ENCODE data around the gene DNAH2. TPM values are rescaled to one million over a fixed set of nuclear protein-coding genes. Genes with fewer than 3 reads are reported as not detected.

Gene DNAH2
- total RNA-seq, 4 donors from 2014 or later = under 0.01 to 1.4 (median under 0.01) TPM

DNA sequence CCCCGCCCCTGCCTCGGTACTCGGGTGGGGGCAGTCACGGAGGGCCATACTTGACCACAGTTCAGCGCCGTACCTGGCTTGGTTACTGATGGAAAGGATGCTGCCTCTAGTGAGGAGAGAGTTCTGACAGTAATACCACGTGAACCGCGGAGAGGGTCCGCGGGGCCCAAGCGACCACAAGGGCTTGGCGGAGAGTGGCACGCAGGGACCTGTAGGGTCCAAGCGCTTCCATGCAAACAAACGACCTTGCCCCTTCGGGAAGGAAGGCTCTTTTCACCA is 125.7 kb downstream of the DNAH2 start:
- WGBS, 2 donors = 0 to 1% methylated on average over 15 to 17 of the region's 17 CpGs
- Histone ChIP-seq H3K27me3 (no peaks in the 10 kb centered on the region), H3K4me1 (peaks cover 0 to 60% (median 25%) of the 10 kb centered on the region in 4 donors), H3K36me3 (peaks cover 0 to 28% (median 8%) of the 10 kb centered on the region in 3 donors), H3K27ac (peak overlapping the region; percentile 93 to 99 (median 96)), H3K4me3 (peak overlapping the region; percentile 59 to 77 (median 63)), H3K9me3 (no peaks in the 10 kb centered on the region)
- no peak for DNase-seq (ENCODE audit: low spot score in 2 of 2)
- TF ChIP-seq POLR2A (IDR thresholded peaks at IDR 0.05) (no peak), CTCF (IDR thresholded peaks at IDR 0.05) (no peak), EP300 (IDR thresholded peaks at IDR 0.05) (no peak)

DNA sequence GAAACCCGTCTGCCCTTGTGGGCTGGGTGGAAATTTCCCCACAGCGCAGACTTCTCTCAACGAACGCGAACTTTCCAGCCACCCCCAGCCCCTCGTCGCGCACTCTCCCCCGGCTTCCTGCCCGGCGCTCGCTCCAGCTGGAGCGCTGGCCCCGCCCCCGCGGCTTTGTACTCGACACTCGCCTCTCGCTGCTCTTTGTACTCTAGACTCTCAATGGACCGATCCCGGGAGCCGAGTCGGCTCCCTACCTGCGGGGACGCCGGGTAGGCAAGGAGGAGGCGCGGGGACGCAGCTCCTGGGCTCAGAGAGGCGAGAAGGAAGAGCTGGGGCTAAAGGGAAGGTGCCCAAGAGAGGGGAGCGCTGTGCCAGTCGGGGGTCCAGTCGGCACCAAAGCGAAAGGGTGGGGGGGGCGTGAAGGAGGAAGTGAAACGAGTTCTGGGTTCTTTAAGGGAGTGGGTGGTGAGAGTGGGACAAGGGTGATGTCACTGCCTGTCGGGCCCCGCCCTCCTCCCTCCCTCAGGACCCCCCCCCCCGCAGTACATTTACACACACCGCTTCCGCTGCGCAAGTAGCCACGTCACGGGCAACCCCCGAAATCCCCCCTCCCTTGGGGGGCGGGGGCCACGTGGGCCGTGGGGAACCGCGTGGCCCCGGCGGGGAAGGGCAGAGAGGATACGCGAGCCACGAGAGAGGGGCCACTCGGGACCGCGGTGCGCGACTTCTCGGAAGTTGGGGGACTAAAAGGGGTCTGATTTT is 126.2 kb downstream of the DNAH2 start:
- no peaks in the 10 kb centered on the region for H3K27me3 ChIP-seq
- TF ChIP-seq CTCF (IDR thresholded peaks at IDR 0.05) = peak in 1 of 5 experiments; percentile 5
- no peak for TF ChIP-seq EP300 (IDR thresholded peaks at IDR 0.05)
- TF ChIP-seq POLR2A (IDR thresholded peaks at IDR 0.05) = peak; percentile 11 to 43
- H3K4me1 ChIP-seq = peaks cover 0 to 55% (median 21%) of the 10 kb centered on the region in 4 donors
- peak; percentile 59 to 72 for DNase-seq (ENCODE audit: low spot score in 2 of 2)
- H3K36me3 ChIP-seq = peaks cover 0 to 33% (median 14%) of the 10 kb centered on the region in 3 donors
- peak overlapping the region; percentile 93 to 99 (median 96) for H3K27ac ChIP-seq
- H3K9me3 ChIP-seq = no peaks in the 10 kb centered on the region
- 0 to 1% methylated on average over 55 to 57 of the region's 61 CpGs for WGBS, 2 donors
- peak overlapping the region; percentile 59 to 77 (median 63) for H3K4me3 ChIP-seq

GRCh38 chr17:7844292-7845154 is 127.0 kb downstream of the DNAH2 start:
- peak; percentile 76 to 88 for DNase-seq (ENCODE audit: low spot score in 2 of 2)
- whole genome bisulfite sequencing, 2 donors = 1% methylated on average over 28 to 49 of the region's 71 CpGs
- no peaks in the 10 kb centered on the region for H3K27me3 ChIP-seq

DNA sequence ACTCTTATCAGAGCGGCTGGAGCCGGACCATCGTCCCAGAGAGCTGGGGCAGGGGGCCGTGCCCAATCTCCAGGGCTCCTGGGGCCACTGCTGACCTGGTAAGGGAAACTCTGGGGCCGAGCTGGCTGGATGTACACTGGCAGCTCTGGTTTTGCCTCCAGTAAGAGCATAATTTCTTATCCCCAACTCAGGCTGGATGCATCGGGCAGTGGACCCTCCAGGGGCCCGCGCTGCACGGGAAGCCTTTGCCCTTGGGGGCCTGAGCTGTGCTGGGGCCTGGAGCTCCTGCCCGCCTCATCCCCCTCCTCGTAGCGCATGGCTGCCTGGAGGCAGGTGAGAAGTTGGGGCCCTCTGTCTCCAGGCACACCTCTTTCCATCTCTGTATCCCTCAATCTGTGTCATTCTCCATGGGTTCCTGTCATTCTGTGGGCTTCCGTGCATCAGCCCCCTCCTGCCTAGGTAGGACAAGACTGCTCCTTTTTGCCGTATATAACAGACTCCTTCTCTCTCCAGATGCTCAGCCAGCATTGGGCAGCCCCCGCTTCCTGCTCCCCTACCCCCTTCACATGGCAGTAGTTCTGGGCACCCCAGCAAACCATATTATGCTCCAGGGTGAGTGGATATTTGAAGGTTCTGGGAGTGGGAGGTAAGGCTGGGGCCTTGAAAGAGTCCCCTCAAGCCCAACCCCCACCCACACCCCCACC is 128.0 kb downstream of the DNAH2 start:
- 69 to 80% methylated on average over 10 to 14 of the region's 15 CpGs for WGBS, 2 donors
- Histone ChIP-seq H3K27ac (peak overlapping the region; percentile 88 to 97 (median 94)), H3K36me3 (peaks cover 0 to 51% (median 16%) of the 10 kb centered on the region in 3 donors)

More at GRCh38 chr17:7844292-7845154, 127.0 kb downstream of the DNAH2 start:
- H3K4me3 ChIP-seq = peak overlapping the region; percentile 59 to 77 (median 63)
- peaks cover 0 to 50% (median 18%) of the 10 kb centered on the region in 4 donors for H3K4me1 ChIP-seq
- H3K9me3 ChIP-seq = no peaks in the 10 kb centered on the region
- peak overlapping the region; percentile 93 to 99 (median 96) for H3K27ac ChIP-seq
- H3K36me3 ChIP-seq = peaks cover 0 to 41% (median 15%) of the 10 kb centered on the region in 3 donors
- TF ChIP-seq EP300 (IDR thresholded peaks at IDR 0.05) (peak; percentile 69 to 92), CTCF (IDR thresholded peaks at IDR 0.05) (peak in 2 of 5 experiments; percentile 25 to 40), POLR2A (IDR thresholded peaks at IDR 0.05) (peak; percentile 70 to 87)

More for the DNA sequence above, 128.0 kb downstream of the DNAH2 start:
- no peak for DNase-seq (ENCODE audit: low spot score in 2 of 2)
- H3K4me1 ChIP-seq = peaks cover 0 to 41% (median 16%) of the 10 kb centered on the region in 4 donors
- H3K9me3 ChIP-seq = no peaks in the 10 kb centered on the region
- no peak for TF ChIP-seq POLR2A (IDR thresholded peaks at IDR 0.05)
- no peak for TF ChIP-seq EP300 (IDR thresholded peaks at IDR 0.05)
- TF ChIP-seq CTCF (IDR thresholded peaks at IDR 0.05) = no peak
- H3K4me3 ChIP-seq = peak overlapping the region in 3 of 4 donors; percentile 59 to 77 (median 63)
- H3K27me3 ChIP-seq = no peaks in the 10 kb centered on the region

Measured in tibial nerve (tissue), 4 donors.